GM08714 (cell line): ENCODE data around the gene CRB1.
"Not testable (repeated sequence)": the region's sequence is repeated elsewhere in the genome, so short reads cannot be mapped to it uniquely, and the experiment has no call there.

Experiments
- H3K4me3 ChIP-seq: fragments of 200-500 bp; sonication (Bioruptor generic); 2 replicates; pipeline ENCODE4 v1.5.1; 2014; ENCODE audit warnings: mild to moderate bottlenecking, low read length, inconsistent platforms
- ZNF274 ChIP-seq: IDR thresholded peaks from 2 replicates; pipeline ENCODE4 v1.6.1; 2012; ENCODE audit warnings: mild to moderate bottlenecking, low read depth, low read length

Gene CRB1

GRCh38 chr1:197464044-197464443 is 196.0 kb downstream of the CRB1 start:
- TF ChIP-seq ZNF274: no peak
- H3K4me3 ChIP-seq: no peak overlapping the region

GRCh38 chr1:197465528-197466327 is 197.7 kb downstream of the CRB1 start:
- no peak for TF ChIP-seq ZNF274

GRCh38 chr1:197466813-197467212 is 198.8 kb downstream of the CRB1 start:
- H3K4me3 ChIP-seq: no peak overlapping the region
- no peak for TF ChIP-seq ZNF274

More at GRCh38 chr1:197465528-197466327, 197.7 kb downstream of the CRB1 start:
- no peak overlapping the region for H3K4me3 ChIP-seq

- no peak overlapping the region for H3K4me3 ChIP-seq
- TF ChIP-seq ZNF274: no peak
Measured at GRCh38 chr1:197467881-197468280, 199.8 kb downstream of the CRB1 start.

- no peak for TF ChIP-seq ZNF274
- H3K4me3 ChIP-seq: no peak overlapping the region
Measured at GRCh38 chr1:197468543-197469175, 200.6 kb downstream of the CRB1 start.

- no peak overlapping the region for H3K4me3 ChIP-seq
- TF ChIP-seq ZNF274: no peak
Measured at GRCh38 chr1:197469620-197470210, 201.7 kb downstream of the CRB1 start.

- H3K4me3 ChIP-seq: no peak overlapping the region
- TF ChIP-seq ZNF274: no peak
Measured at GRCh38 chr1:197470330-197470729, 202.3 kb downstream of the CRB1 start.

- no peak for TF ChIP-seq ZNF274
- H3K4me3 ChIP-seq: no peak overlapping the region
Measured at GRCh38 chr1:197471248-197471985, 203.4 kb downstream of the CRB1 start.

- no peak overlapping the region for H3K4me3 ChIP-seq
- TF ChIP-seq ZNF274: no peak
Measured at GRCh38 chr1:197472141-197472540, 204.1 kb downstream of the CRB1 start.

GRCh38 chr1:197480446-197480845 is 212.4 kb downstream of the CRB1 start:
- TF ChIP-seq ZNF274: no peak
- H3K4me3 ChIP-seq: no peak overlapping the region

- TF ChIP-seq ZNF274: no peak
- no peak overlapping the region for H3K4me3 ChIP-seq
Measured at GRCh38 chr1:197481101-197481500, 213.0 kb downstream of the CRB1 start.

- no peak overlapping the region for H3K4me3 ChIP-seq
- TF ChIP-seq ZNF274: no peak
Measured at GRCh38 chr1:197485790-197486189, 217.7 kb downstream of the CRB1 start.

GRCh38 chr1:197486946-197487345 is 218.9 kb downstream of the CRB1 start:
- TF ChIP-seq ZNF274: no peak
- H3K4me3 ChIP-seq: no peak overlapping the region

- H3K4me3 ChIP-seq: not testable (repeated sequence)
Measured at GRCh38 chr1:197491505-197491904, 223.5 kb downstream of the CRB1 start.
